ENCODE data around the gene GABBR2.

Gene GABBR2

DNA sequence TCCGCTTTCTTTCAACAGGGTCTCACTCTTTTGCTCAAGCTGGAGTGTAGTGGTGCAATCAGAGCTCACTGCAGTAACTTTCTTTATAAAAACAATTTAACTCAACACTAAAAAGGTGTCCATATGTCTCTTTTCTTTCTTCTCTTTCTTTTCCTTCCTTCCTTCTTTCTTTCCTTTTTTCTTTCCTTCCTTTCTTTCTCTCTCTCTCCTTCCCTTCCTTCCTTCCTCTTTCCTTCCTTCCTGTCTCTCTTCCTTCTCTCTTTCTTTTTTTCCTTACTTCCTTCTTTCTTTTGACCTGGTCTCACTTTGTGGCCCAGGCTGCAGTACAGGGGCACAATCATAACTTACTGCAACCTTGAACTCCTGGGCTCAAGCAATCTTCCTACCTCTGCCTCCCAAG, 427.5 kb downstream of the GABBR2 start:
- Mint-ChIP-seq H3K27ac (no peak overlapping the region), H3K36me3 (ENCODE audit: low read depth) (no peaks in the 10 kb centered on the region), H3K9me3 (no peaks in the 10 kb centered on the region), H3K27me3 (ENCODE audit: low read depth) (peaks cover 27% of the 10 kb centered on the region), H3K4me1 (no peaks in the 10 kb centered on the region), H3K4me3 (no peak overlapping the region)
- TF ChIP-seq CTCF (IDR thresholded peaks at IDR 0.05; ENCODE audit: unreplicated experiment in 3 of 3): no peak

DNA sequence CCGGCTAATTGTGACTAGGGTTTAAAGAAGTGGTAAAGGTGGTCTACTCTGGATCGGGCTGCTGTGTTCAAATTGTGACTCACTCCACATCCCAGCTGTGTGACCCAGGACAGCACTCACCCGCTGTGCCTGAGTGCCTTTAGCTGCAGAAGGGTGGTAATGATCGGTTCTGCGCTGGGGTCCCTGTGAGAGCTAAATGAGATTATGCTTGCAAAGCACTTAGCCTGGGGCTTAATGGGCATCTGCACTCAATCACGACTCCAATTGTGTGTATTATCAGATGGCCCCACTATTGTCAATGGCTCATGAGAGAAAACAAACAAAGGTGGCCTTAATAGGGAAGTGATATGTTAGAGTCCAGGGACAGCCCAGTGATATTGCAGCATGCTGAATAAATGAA, 428.2 kb downstream of the GABBR2 start:
- Mint-ChIP-seq H3K4me1 (no peaks in the 10 kb centered on the region), H3K4me3 (no peak overlapping the region), H3K27ac (no peak overlapping the region), H3K9me3 (no peaks in the 10 kb centered on the region), H3K27me3 (ENCODE audit: low read depth) (peaks cover 22% of the 10 kb centered on the region), H3K36me3 (ENCODE audit: low read depth) (no peaks in the 10 kb centered on the region)
- TF ChIP-seq CTCF (IDR thresholded peaks at IDR 0.05; ENCODE audit: unreplicated experiment in 3 of 3): no peak

DNA sequence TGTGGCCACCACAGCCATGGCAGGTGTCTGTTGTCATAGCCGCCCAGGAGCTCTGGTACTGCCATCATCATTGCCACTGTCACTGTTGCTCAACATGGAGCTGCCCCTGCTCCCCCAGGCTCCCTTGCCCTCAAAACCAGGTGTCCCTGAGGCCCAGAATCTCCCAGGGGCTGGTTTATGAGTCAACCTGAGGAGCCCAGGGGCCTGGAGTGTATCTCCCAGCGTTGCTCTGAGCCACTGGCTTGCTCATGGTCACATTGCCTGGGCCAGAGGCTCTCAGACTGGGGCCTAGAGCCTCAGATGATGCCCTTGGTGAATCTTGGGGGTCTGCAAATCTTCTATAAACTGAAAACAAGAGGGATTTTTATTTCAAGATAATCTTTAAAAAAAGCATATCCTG, 428.6 kb downstream of the GABBR2 start:
- H3K9me3 Mint-ChIP-seq: no peaks in the 10 kb centered on the region
- TF ChIP-seq CTCF (IDR thresholded peaks at IDR 0.05; ENCODE audit: unreplicated experiment in 3 of 3): no peak
- no peaks in the 10 kb centered on the region for H3K36me3 Mint-ChIP-seq (ENCODE audit: low read depth)
- H3K4me1 Mint-ChIP-seq: no peaks in the 10 kb centered on the region
- peaks cover 23% of the 10 kb centered on the region for H3K27me3 Mint-ChIP-seq (ENCODE audit: low read depth)
- no peak overlapping the region for H3K27ac Mint-ChIP-seq
- H3K4me3 Mint-ChIP-seq: no peak overlapping the region

GRCh38 chr9:98276907-98277469, 431.7 kb downstream of the GABBR2 start:
- no peak for TF ChIP-seq CTCF (IDR thresholded peaks at IDR 0.05; ENCODE audit: unreplicated experiment in 3 of 3)

GRCh38 chr9:98275159-98275558, 433.6 kb downstream of the GABBR2 start:
- Mint-ChIP-seq H3K4me1 (peaks cover 17% of the 10 kb centered on the region), H3K4me3 (no peak overlapping the region), H3K36me3 (ENCODE audit: low read depth) (no peaks in the 10 kb centered on the region), H3K27ac (no peak overlapping the region), H3K27me3 (ENCODE audit: low read depth) (peaks cover 25% of the 10 kb centered on the region), H3K9me3 (no peaks in the 10 kb centered on the region)
- no peak for TF ChIP-seq CTCF (IDR thresholded peaks at IDR 0.05; ENCODE audit: unreplicated experiment in 3 of 3)

More at GRCh38 chr9:98276907-98277469, 431.7 kb downstream of the GABBR2 start:
- Mint-ChIP-seq H3K4me3 (no peak overlapping the region), H3K4me1 (no peaks in the 10 kb centered on the region), H3K27me3 (ENCODE audit: low read depth) (peaks cover 28% of the 10 kb centered on the region), H3K36me3 (ENCODE audit: low read depth) (no peaks in the 10 kb centered on the region), H3K9me3 (no peaks in the 10 kb centered on the region), H3K27ac (no peak overlapping the region)

DNA sequence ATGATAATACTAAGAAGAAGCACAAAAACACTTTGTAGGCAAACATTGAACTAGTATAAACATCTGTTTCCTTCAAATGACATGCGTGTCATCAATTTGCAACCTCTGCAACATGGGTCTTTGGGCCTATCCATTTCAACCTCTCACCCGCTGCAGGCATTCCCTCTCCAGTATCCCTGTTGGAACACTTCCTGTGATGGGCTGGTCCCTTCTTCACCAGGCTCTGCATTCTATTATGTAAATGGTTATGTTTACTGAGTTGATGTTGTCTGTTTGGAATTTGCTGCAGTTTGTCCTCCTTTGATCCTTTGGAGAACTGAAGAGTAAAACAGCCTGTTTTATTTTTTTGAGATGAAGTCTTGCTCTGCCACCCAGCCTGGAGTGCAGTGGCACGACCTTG, 436.7 kb downstream of the GABBR2 start:
- Mint-ChIP-seq H3K36me3 (ENCODE audit: low read depth) (no peaks in the 10 kb centered on the region), H3K4me3 (no peak overlapping the region), H3K4me1 (peaks cover 25% of the 10 kb centered on the region), H3K27me3 (ENCODE audit: low read depth) (peaks cover 26% of the 10 kb centered on the region), H3K9me3 (no peaks in the 10 kb centered on the region), H3K27ac (no peak overlapping the region)
- no peak for TF ChIP-seq CTCF (IDR thresholded peaks at IDR 0.05; ENCODE audit: unreplicated experiment in 3 of 3)
